ENCODE results near the gene CGAS.
"Not testable (repeated sequence)": the region's sequence is repeated elsewhere in the genome, so short reads cannot be mapped to it uniquely, and the experiment has no call there.

The CGAS gene

DNA sequence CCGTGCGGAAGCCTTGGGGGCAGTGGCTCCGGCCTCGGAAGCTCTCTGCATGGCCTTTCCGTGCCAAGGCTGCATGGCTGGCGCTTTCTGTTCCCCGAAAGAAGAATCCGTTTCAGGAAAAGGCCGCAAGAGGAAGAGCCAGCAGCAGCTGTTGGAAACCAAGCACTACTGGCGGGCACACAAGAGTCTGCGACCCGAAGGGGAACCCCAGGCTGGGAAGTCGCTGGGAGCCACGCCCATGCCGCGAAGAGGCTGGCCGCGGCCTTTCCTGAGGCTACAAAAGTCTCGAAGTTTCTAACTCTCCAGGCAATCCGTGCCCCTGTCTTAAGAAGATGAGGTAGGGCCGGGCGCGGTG is at the start of gene CGAS:
CGAS (minus strand) TSS at position 191 of the 355 bp plus-strand sequence; CDS start at position 75, 116 bp downstream.
- peak; percentile 93 for DNase-seq
- in situ Hi-C loops (cut with MboI; ENCODE audit: low pct_unique_long_range_greater_than_20kb, low sequenced_read_pairs) = no loop called here

DNA sequence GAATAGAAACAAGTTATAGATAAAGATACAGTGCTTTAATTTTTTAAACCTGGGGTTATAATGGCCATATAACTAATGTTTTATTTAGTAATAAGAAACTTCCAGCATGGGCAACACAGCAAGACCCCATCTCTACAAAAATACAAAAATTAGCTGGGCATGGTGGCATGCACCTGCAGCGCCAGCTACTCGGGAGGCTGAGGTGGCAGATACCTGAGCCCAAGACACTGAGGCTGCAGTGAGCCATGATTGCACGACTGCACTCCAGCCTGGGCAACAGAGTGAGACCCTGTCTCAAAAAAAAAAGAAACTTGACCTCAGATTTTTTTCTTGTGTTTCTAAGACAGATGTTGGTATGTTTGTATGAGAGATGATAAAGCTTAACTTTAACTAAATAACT is 45.8 kb upstream of the CGAS start:
- no peak for DNase-seq
- in situ Hi-C loops (cut with MboI; ENCODE audit: low pct_unique_long_range_greater_than_20kb, low sequenced_read_pairs) = no loop called here

- DNase-seq = no peak
- in situ Hi-C loops (cut with MboI; ENCODE audit: low pct_unique_long_range_greater_than_20kb, low sequenced_read_pairs) = no loop called here
Observed at GRCh38 chr6:73491377-73491776, 39.3 kb upstream of the CGAS start.

DNA sequence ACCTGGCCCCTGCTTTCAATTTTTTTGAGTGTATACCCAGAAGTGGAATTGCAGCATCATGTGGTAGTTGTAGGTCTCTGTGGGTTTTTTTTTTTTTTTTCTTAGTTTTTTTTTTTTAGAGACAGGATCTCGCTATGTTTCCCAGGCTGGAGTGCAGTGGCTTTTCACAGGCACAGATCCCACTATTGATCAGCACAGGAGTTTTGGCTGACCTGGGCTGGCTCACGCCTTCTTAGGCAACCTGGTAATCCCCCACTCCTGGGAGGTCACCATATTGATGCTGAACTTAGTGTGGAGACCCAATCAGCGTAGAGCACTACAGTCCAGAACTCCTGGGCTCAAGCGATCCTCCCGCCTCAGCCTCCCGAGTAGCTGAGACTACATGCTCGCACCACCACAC is 35.4 kb upstream of the CGAS start:
- in situ Hi-C loops (cut with MboI; ENCODE audit: low pct_unique_long_range_greater_than_20kb, low sequenced_read_pairs) = no loop called here
- no peak for DNase-seq

- DNase-seq = no peak
- in situ Hi-C loops (cut with MboI; ENCODE audit: low pct_unique_long_range_greater_than_20kb, low sequenced_read_pairs) = no loop called here
Observed at GRCh38 chr6:73484438-73484837, 32.3 kb upstream of the CGAS start.

DNA sequence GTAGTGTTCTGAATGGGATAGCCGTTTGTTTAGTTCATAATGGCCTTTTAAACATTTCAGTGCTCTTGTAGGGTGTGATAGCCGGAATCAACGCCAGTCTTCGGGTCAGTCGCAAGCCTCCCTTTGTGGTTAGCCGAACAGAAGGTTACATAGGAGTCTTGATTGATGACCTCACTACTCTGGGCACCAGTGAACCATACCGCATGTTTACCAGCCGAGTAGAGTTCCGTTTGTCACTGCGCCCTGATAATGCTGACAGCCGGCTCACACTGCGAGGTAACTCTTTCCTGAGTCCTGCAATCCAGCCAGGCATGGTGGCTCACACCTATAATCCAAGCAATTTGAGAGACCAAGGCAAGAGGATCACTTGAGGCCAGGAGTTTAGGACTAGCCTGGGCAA is 29.9 kb upstream of the CGAS start:
- in situ Hi-C loops (cut with MboI; ENCODE audit: low pct_unique_long_range_greater_than_20kb, low sequenced_read_pairs) = no loop called here

DNA sequence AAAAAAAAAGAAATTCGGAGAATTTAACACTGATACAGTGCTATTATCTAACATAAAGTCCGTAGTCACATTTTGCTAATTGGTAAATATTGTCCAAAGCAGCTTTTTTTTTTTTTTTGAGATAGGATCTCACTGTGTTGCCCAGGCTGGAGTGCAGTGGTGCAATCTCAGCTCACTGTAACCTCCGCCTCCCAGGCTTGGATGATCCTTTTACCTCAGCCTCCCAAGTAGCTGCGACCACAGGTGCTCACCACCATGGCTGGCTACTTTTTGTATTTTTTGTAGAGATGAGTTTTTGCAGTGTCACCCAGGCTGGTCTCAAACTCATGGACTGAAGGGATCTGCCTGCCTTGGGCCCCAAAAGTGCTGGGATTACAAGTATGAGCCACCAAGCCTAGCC is 25.3 kb upstream of the CGAS start:
- in situ Hi-C loops (cut with MboI; ENCODE audit: low pct_unique_long_range_greater_than_20kb, low sequenced_read_pairs) = no loop called here
- no peak for DNase-seq

More for the DNA sequence above, 29.9 kb upstream of the CGAS start:
- DNase-seq = no peak

GRCh38 chr6:73476723-73477122 is 24.6 kb upstream of the CGAS start:
- in situ Hi-C loops (cut with MboI; ENCODE audit: low pct_unique_long_range_greater_than_20kb, low sequenced_read_pairs) = no loop called here
- no peak for DNase-seq

- no peak for DNase-seq
- in situ Hi-C loops (cut with MboI; ENCODE audit: low pct_unique_long_range_greater_than_20kb, low sequenced_read_pairs) = no loop called here
Observed at GRCh38 chr6:73471686-73472290, 19.7 kb upstream of the CGAS start.

DNA sequence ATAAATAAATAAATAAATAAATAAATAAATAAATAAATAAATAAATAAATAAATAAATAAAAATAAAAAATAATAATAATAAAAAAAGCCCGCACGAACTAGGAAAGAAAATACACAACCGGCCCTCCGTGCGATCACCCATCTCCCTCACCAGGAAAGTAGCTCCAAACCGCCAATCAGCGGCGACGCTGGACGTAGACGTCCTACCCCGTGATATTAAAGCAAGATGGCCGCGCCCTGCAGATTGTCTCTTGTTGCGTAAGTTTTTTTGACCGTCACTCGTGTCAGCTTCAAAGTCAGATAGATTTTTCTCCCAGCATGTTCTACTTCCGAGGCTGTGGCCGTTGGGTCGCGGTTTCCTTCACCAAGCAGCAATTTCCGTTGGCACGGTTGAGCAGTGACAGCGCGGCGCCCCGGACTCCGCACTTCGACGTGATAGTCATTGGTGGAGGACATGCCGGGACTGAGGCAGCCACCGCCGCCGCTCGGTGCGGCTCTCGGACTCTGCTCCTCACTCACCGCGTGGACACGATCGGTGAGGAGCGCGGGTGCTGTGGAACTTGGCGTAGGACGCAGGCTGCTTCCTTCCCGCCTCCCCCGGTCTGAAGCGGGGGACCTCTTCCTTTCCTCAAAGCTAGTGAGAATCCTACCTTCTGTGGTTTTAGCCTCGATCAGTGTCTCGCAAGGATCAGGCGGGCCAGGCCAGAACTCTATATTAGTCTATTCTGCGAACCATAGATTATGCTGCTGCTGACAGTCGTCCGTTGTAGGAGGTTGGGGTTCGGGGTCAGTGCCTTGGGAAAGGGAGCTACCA is 9.6 kb upstream of the CGAS start, which contains the start of gene MTO1:
MTO1 (plus strand) TSS at position 201 of the 814 bp plus-strand sequence; CDS start at position 319, 118 bp downstream.
- in situ Hi-C loops (cut with MboI; ENCODE audit: low pct_unique_long_range_greater_than_20kb, low sequenced_read_pairs) = no loop called here
- peak; percentile 95 for DNase-seq

- in situ Hi-C loops (cut with MboI; ENCODE audit: low pct_unique_long_range_greater_than_20kb, low sequenced_read_pairs) = no loop called here
- no peak for DNase-seq
Observed at GRCh38 chr6:73460056-73460455, 8.0 kb upstream of the CGAS start.

DNA sequence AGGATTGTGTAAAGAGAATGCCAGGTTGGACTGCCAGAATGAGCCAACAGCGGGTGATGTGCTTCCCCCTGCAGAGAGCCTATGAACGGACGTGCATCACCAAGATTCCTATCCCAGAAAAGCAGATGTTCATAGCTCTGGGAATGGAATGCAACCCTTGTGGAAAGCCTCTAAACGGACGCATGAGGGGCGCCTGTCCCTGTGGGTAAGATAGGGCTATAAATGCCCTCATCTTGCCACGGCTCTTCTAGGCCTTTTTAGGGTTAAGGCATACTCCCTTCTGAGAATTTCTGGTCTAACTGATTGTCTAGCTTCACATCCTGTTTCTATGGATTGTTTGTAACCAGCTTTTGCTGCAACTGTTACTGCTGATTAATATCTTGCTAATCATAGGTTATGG is 7.4 kb upstream of the CGAS start:
- DNase-seq; in situ Hi-C loops (cut with MboI; ENCODE audit: low pct_unique_long_range_greater_than_20kb, low sequenced_read_pairs): not testable (repeated sequence)

- in situ Hi-C loops (cut with MboI; ENCODE audit: low pct_unique_long_range_greater_than_20kb, low sequenced_read_pairs) = no loop called here
- DNase-seq = peak; percentile 69
Observed at GRCh38 chr6:73455865-73456629, 4.0 kb upstream of the CGAS start.

DNA sequence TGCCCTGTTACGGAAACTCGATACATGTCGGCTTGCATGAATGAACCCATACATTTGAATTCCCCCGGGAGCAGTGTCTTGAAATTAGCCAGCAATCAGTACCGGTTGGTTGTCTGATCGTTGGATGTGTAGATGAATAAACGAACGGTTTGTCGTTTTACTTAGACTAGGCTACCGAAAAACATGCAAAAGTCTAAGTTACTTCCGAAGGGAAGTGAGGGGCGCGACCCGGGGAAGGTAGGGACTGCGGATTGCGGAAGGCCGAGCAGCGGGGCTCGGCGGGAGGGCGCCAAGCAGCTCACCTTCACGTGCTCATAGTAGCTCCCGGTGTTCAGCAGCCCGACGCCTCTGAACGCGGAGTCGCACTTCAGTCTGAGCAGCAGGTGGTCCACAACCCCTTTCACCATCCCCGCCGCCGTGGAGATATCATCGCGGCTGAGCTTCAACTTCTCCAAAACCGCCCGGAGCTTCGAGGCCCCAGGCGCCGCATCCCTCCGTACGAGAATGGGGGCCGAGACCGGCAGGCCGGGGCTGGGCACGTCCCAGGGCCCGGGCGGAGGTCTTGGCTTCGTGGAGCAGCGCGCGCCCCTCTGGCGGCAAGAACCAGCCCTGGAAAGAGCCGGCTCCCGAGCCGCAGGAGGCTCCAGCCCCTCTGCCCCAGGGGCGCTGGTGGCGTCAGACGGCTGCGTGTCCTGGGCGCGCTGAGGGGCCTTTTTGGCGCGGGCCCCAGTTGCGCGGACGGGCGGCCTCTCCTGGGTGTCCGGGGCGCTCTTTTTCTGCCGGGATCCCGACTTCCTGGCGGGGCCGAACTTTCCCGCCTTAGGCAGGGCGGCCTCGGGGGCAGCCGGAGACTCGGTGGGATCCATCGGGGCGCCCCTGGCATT is 632 bp downstream of the CGAS start:
- DNase-seq = peak; percentile 77
- in situ Hi-C loops (cut with MboI; ENCODE audit: low pct_unique_long_range_greater_than_20kb, low sequenced_read_pairs) = no loop called here

DNA sequence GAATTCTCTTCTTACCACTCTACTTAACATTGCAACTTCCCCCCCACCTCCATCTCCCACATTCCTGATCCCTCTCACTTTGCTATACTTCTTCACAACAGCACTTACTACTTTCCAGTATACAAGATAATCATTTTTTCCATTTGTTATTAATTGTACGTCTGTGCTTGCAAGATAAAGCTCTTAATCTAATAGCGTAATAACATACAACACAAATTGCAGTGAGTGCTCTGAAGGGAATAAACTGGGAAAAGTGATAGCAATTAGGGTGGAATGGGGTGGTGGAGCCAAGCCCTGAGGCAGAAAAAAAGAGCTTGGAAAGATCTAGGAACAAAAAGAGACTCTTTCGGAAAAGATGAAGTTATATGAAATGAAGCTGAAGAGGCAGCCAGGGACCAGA is 8.5 kb downstream of the CGAS start:
- in situ Hi-C loops (cut with MboI; ENCODE audit: low pct_unique_long_range_greater_than_20kb, low sequenced_read_pairs) = no loop called here
- no peak for DNase-seq

DNA sequence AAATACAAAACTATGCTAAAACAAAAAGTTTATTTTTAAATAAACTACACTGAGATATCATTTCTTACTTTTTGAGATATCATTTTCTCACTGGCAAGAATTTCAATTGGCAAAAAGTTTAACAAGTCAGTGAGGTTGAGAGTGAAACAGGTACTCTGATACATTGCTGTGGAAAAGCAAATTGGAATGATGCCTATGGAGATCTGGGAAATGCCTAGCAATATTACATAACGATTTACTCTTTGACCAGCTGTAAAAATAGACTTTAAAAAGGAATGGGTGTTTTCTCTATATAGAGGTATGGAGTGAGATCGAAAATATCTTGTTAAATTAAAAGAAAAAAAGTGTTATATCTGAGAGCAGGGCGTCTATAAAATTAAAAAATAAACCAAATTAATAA is 16.9 kb downstream of the CGAS start:
- no peak for DNase-seq
- in situ Hi-C loops (cut with MboI; ENCODE audit: low pct_unique_long_range_greater_than_20kb, low sequenced_read_pairs) = no loop called here

DNA sequence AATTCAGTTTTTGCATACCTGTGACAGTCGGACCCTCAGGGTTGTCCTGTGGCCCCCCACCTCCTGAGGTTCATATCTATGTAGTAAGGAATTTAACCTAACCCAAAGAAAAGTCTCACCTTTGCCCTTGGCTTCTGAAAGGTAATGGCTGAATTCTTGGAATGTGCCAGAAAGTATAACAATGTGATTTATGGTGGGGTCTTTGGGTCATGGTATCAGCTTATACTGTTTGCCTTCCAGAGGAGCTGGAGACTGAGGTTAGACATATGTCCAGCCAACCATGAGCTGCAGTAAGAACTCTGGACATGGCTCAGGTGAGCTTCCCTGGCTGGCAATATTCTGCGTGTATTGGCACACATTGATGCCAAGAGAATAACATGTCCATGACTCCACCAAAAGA is 30.6 kb downstream of the CGAS start:
- in situ Hi-C loops (cut with MboI; ENCODE audit: low pct_unique_long_range_greater_than_20kb, low sequenced_read_pairs) = no loop called here
- DNase-seq = no peak

- DNase-seq = no peak
- in situ Hi-C loops (cut with MboI; ENCODE audit: low pct_unique_long_range_greater_than_20kb, low sequenced_read_pairs) = no loop called here
Observed at GRCh38 chr6:73418081-73418741, 33.9 kb downstream of the CGAS start.

DNA sequence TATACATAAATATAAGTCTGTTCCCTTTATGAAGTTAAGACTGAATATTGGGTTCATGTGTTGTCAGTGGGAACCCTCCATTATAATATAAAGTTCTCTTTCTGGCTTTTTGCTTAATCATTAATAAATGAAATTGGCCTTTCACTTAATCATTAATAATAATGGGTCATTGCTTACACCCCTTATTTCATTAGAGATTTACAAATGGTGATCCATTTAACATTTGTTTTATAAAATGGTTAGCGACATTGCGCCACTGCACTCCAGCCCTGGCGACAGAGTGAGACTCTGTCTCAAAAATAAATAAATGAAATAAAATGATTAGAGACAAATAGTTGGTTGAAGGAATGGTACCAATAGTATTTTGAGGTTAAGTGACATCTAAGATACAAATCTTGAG is 39.0 kb downstream of the CGAS start:
- no peak for DNase-seq
- in situ Hi-C loops (cut with MboI; ENCODE audit: low pct_unique_long_range_greater_than_20kb, low sequenced_read_pairs) = no loop called here
